Endothelial cell of umbilical vein (primary cell): Measurements from ENCODE around the gene XPNPEP1. TPM values are rescaled to one million over a fixed set of nuclear protein-coding genes. Genes with fewer than 3 reads are reported as not detected.
"Not testable (repeated sequence)": the region's sequence is repeated elsewhere in the genome, so short reads cannot be mapped to it uniquely, and the experiment has no call there.

Source experiments
- BruUV-seq: library from RNA; stranded (reverse); fragments of 400-500 nt; replicated peaks from 2 replicates; lab custom pipeline; 2021; lab: Mats Ljungman, UMichigan
- CTCF ChIA-PET: fragments of 300-600, 350-600 bp; sonication (Branson Sonifier 250); formaldehyde crosslinking; loops from one replicate; lab custom pipeline; 2021; ENCODE audit warnings: antibody characterized with exemption, inconsistent platforms; lab: Charles Lee
- POLR2A ChIA-PET: fragments of 300-600, 350-600 bp; sonication (Branson Sonifier 250); formaldehyde crosslinking; loops from one replicate; lab custom pipeline; 2021; ENCODE audit warnings: antibody characterized with exemption, inconsistent platforms; lab: Charles Lee
- DNase-seq: peaks from one replicate; pipeline ENCODE4 v3.0.0-alpha.2; 2011; ENCODE audit warnings: low read depth, low spot score
- FAIRE-seq: peaks from 2 replicates; lab custom pipeline; 2011; peaks lifted over from hg19 to GRCh38; lab: Jason Lieb, UNC
- H2AFZ ChIP-seq: 2 replicates; pipeline ENCODE4 v1.6.0; 2012; ENCODE audit warnings: low read depth, low read length, control low read depth, inconsistent platforms
- H3K27ac ChIP-seq: 2 replicates; pipeline ENCODE4 v1.5.1; 2011; ENCODE audit warnings: low read depth, mild to moderate bottlenecking, control low read depth, low read length, moderate library complexity; ENCODE audit not compliant: insufficient read depth
- H3K27me3 ChIP-seq, 2 experiments: 2 replicates each; pipeline versions ENCODE4 v1.6.0 to v1.6.1; 2011; ENCODE audit warnings: low read length in 2 of 2, mixed read lengths in 1 of 2; ENCODE audit not compliant: control insufficient read depth in 2 of 2, insufficient read depth in 2 of 2
- H3K36me3 ChIP-seq, 2 experiments: 2 replicates in 1 of 2; 3 replicates in 1 of 2; pipeline ENCODE4 v1.5.1; 2011; ENCODE audit warnings: low read length in 2 of 2, mild to moderate bottlenecking in 1 of 2, moderate library complexity in 1 of 2; ENCODE audit not compliant: control insufficient read depth in 2 of 2, insufficient read depth in 2 of 2; ENCODE audit errors: extremely low read depth in 1 of 2
- H3K4me1 ChIP-seq: 3 replicates; pipeline ENCODE4 v1.5.1; 2011; ENCODE audit warnings: mild to moderate bottlenecking, low read length; ENCODE audit not compliant: control insufficient read depth, insufficient read depth; ENCODE audit errors: extremely low read depth
- H3K4me2 ChIP-seq: 2 replicates; pipeline ENCODE4 v1.6.1; 2011; ENCODE audit warnings: low read length, control low read depth, mixed read lengths; ENCODE audit not compliant: insufficient read depth
- H3K4me3 ChIP-seq, 3 experiments: fragments of 200-600 bp in 1 of 3; sonication (generic), shearing (Covaris generic) in 1 of 3; replicated peaks in 1 of 3; 2 replicates each; pipeline ENCODE4 v1.5.1; 2011 to 2016; ENCODE audit warnings: control low read depth in 3 of 3, low read length in 3 of 3, mild to moderate bottlenecking in 2 of 3, inconsistent platforms in 1 of 3, low read depth in 1 of 3, moderate library complexity in 1 of 3; ENCODE audit not compliant: insufficient read depth in 1 of 3
- H3K79me2 ChIP-seq: 2 replicates; pipeline ENCODE4 v1.6.0; 2012; ENCODE audit warnings: low read length, inconsistent platforms; ENCODE audit not compliant: control insufficient read depth, insufficient read depth
- H3K9ac ChIP-seq: replicated peaks from 2 replicates; pipeline ENCODE3; 2011; ENCODE audit warnings: low read length, control low read depth; ENCODE audit not compliant: insufficient read depth; ENCODE audit errors: extremely low read depth
- H3K9me1 ChIP-seq: replicated peaks from 3 replicates; pipeline ENCODE4 v1.6.0; 2011; ENCODE audit warnings: mild to moderate bottlenecking, low read length; ENCODE audit not compliant: control insufficient read depth, insufficient read depth; ENCODE audit errors: extremely low read depth
- H3K9me3 ChIP-seq: replicated peaks from 2 replicates; pipeline ENCODE4 v1.5.1; 2012; ENCODE audit warnings: low read length, inconsistent platforms; ENCODE audit not compliant: control insufficient read depth, insufficient read depth
- H4K20me1 ChIP-seq: replicated peaks from 2 replicates; pipeline ENCODE3; 2011; ENCODE audit warnings: mild to moderate bottlenecking, low read length; ENCODE audit not compliant: control insufficient read depth, insufficient read depth; ENCODE audit errors: extremely low read depth
- EZH2 ChIP-seq: IDR thresholded peaks from 2 replicates; pipeline ENCODE4 v1.6.1; 2012; ENCODE audit warnings: borderline replicate concordance, low read depth, mild to moderate bottlenecking, moderate library complexity, low read length, inconsistent platforms; ENCODE audit not compliant: severe bottlenecking
- FOS ChIP-seq: IDR thresholded peaks from 2 replicates; pipeline ENCODE4 v1.6.1; 2011; ENCODE audit warnings: mild to moderate bottlenecking, low read length, moderate library complexity, borderline replicate concordance; ENCODE audit not compliant: insufficient read depth
- GATA2 ChIP-seq: IDR thresholded peaks from 2 replicates; pipeline ENCODE4 v1.7.0; 2011; ENCODE audit warnings: low read depth, mild to moderate bottlenecking, moderate library complexity, mixed read lengths, low read length; ENCODE audit not compliant: insufficient read length, insufficient read depth
- JUN ChIP-seq: IDR thresholded peaks from 2 replicates; pipeline ENCODE4 v1.6.1; 2011; ENCODE audit warnings: borderline replicate concordance, low read depth; ENCODE audit not compliant: insufficient read length, insufficient read depth
- MYC ChIP-seq: IDR thresholded peaks from one replicate; pipeline ENCODE4 v1.6.1; 2011; ENCODE audit warnings: mild to moderate bottlenecking, low read depth, low read length
- POLR2A ChIP-seq: IDR thresholded peaks from 2 replicates; pipeline ENCODE4 v1.6.1; 2012; ENCODE audit warnings: low read depth, mild to moderate bottlenecking, control low read depth, low read length
- POLR2AphosphoS5 ChIP-seq: IDR thresholded peaks from 2 replicates; pipeline ENCODE4 v1.6.1; 2012; ENCODE audit warnings: low read depth, mild to moderate bottlenecking, control low read depth, low read length, moderate library complexity; ENCODE audit not compliant: insufficient read depth
- dilution Hi-C: fragments of 300-500 bp; cut with MboI; formaldehyde crosslinking; loops from one replicate; pipeline ENCODE4 v1.15.0; 2019; ENCODE audit warnings: low sequenced_read_pairs; ENCODE audit not compliant: extremely low pct_ligation_motif_present
- intact Hi-C: fragments of 100-400 bp; cut with micrococcal nuclease; formaldehyde crosslinking; loops from one replicate; pipeline ENCODE4 v1.10.0; 2022
- polyA plus RNA-seq, 4 experiments: library from polyadenylated mRNA; depleted of rRNA in 3 of 4; stranded (reverse) in 3 of 4; unstranded in 1 of 4; fragments of >200 nt; gene quantifications; 2 replicates each; pipeline versions ENCODE4 v1.2.1 to v1.2.3, GENCODE V29; 2011 to 2012; ENCODE audit warnings: missing spikeins in 1 of 4
- total RNA-seq: library from RNA; stranded (reverse); gene quantifications from 2 replicates; pipeline ENCODE4 v1.2.3, GENCODE V29; 2021
- TF ChIP-seq, protein P1 (sequence below), 2 donors: IDR thresholded peaks; 1 replicate in 1 of 2; 2 replicates in 1 of 2; pipeline ENCODE4 v1.5.1; 2011; ENCODE audit warnings: low read length in 2 of 2, mild to moderate bottlenecking in 2 of 2, moderate library complexity in 2 of 2, control low read depth in 1 of 2, inconsistent platforms in 1 of 2, low read depth in 1 of 2; ENCODE audit not compliant: insufficient read depth in 1 of 2; ENCODE audit errors: extremely low read depth in 1 of 2
- TF ChIP-seq, protein P2 (sequence below): IDR thresholded peaks from 2 replicates; pipeline ENCODE4 v1.6.1; 2011; ENCODE audit not compliant: insufficient read depth, insufficient read length

The XPNPEP1 gene
- total and polyA plus RNA-seq, 2 donors (not counting 3 experiments of a cell fraction or from before 2014, with no cell fraction given): 81.1 to 245 TPM

DNA sequence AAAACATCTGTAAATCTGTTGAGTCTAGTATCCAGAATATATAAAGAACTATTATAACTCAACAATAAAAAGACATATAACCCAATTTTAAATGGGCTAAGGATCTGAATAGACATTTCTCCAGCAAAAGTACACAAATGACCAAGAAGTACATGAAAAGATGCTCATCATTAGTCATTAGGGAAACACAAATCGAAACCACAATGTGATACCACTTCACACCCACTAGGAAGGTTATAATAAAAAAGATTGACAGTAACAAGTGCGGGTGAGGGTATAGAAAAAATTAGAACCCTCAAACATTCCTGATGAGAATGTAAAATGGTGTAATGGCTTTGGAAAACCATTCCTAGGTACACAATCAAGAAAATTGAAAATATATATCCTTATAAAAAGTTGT lies 4.1 kb downstream of the XPNPEP1 start:
- BruUV-seq: no TSS peak
- H3K4me1 ChIP-seq: peaks cover 24% of the 10 kb centered on the region
- ChIA-PET POLR2A (no interaction called here), CTCF (no interaction called here)
- DNase-seq: no peak
- dilution Hi-C loops: no loop called here
- no peaks in the 10 kb centered on the region for H3K9me1 ChIP-seq
- H3K27me3 ChIP-seq: no peaks in the 10 kb centered on the region
- no peak overlapping the region for H3K4me3 ChIP-seq
- H3K79me2 ChIP-seq: peaks cover 60% of the 10 kb centered on the region
- intact Hi-C loops: no loop called here
- TF ChIP-seq, protein P1, sequence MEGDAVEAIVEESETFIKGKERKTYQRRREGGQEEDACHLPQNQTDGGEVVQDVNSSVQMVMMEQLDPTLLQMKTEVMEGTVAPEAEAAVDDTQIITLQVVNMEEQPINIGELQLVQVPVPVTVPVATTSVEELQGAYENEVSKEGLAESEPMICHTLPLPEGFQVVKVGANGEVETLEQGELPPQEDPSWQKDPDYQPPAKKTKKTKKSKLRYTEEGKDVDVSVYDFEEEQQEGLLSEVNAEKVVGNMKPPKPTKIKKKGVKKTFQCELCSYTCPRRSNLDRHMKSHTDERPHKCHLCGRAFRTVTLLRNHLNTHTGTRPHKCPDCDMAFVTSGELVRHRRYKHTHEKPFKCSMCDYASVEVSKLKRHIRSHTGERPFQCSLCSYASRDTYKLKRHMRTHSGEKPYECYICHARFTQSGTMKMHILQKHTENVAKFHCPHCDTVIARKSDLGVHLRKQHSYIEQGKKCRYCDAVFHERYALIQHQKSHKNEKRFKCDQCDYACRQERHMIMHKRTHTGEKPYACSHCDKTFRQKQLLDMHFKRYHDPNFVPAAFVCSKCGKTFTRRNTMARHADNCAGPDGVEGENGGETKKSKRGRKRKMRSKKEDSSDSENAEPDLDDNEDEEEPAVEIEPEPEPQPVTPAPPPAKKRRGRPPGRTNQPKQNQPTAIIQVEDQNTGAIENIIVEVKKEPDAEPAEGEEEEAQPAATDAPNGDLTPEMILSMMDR (IDR thresholded peaks at IDR 0.05; ENCODE audit: extremely low read depth in 1 of 2, insufficient read depth in 1 of 2, low read depth in 1 of 2, low read length in 2 of 2): no peak
- TF ChIP-seq FOS (no peak), EZH2 (no peak), MYC (no peak), JUN (no peak), GATA2 (no peak), POLR2A (no peak), POLR2AphosphoS5 (no peak)
- TF ChIP-seq, protein P2, sequence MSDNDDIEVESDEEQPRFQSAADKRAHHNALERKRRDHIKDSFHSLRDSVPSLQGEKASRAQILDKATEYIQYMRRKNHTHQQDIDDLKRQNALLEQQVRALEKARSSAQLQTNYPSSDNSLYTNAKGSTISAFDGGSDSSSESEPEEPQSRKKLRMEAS: no peak
- no peaks in the 10 kb centered on the region for H3K36me3 ChIP-seq
- no peak overlapping the region for H3K4me2 ChIP-seq
- no peak overlapping the region for H2AFZ ChIP-seq
- H3K27ac ChIP-seq: no peak overlapping the region
- no peaks in the 10 kb centered on the region for H4K20me1 ChIP-seq
- H3K9ac ChIP-seq: no peak overlapping the region
- FAIRE-seq: no peak
- no peaks in the 10 kb centered on the region for H3K9me3 ChIP-seq

DNA sequence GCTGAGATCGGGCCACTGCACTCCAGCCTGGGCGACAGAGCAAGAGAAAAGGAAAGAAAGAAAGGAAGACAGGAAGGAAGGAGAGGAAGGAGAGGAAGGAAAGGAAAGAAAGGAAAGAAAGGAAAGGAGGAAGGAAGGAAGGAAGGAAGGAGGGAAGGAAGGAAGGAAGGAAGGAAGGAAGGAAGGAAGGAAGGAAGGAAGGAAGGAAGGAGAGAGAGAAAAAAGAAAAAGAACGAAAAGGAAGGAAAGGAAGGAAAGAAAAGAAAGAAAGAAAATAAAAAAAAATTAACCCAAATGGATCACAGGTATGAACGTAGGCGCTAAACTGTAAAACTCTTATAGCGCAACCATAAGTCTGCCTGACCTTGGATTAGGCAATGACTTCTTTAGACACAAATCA lies 4.6 kb downstream of the XPNPEP1 start:
- BruUV-seq, H3K27me3 ChIP-seq, H3K27ac ChIP-seq, DNase-seq, POLR2A ChIA-PET, intact Hi-C loops, H3K4me3 ChIP-seq, dilution Hi-C loops, H3K9me1 ChIP-seq, H3K36me3 ChIP-seq, H3K9me3 ChIP-seq, H4K20me1 ChIP-seq, FAIRE-seq, H3K9ac ChIP-seq, H3K4me2 ChIP-seq, CTCF ChIA-PET, H2AFZ ChIP-seq: not testable (repeated sequence)
- Histone ChIP-seq H3K79me2 (peaks cover 63% of the 10 kb centered on the region), H3K4me1 (peaks cover 23% of the 10 kb centered on the region)
